Measurements from ENCODE around the gene ANGPTL3.

ANGPTL3 gene

DNA sequence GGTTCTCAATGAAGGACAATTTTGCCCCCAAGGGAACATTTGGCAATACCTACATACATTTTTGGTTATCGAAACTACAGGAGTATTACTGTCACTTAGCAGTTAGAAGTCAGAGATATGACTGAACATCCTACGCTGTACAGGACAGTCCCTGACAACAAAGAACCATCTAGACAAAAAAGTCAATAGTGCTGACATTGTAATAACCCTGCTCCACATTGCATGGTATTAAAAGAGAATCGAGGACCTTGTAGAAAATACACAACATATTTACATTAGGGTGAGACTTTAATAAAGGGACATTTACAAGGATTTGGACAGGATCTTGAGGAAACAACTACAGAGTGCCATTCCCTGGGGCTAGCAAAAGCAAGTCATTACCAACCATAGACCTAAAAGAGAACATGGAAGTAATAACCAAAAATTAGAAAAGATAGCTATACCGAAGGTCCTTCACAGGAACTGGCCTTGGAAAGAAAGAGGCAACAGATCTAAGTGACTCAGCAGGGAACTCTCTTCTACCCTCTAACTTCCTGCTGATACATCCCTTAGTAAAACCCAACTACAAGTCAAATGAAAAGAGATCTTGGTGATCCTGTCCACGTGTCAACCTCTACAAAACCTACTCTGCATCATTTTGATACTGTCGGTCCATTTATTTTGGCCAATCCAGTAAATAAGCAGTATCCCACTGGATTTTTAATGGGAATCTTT lies 40.2 kb downstream of the ANGPTL3 start:
- DNase-seq, result no peak

DNA sequence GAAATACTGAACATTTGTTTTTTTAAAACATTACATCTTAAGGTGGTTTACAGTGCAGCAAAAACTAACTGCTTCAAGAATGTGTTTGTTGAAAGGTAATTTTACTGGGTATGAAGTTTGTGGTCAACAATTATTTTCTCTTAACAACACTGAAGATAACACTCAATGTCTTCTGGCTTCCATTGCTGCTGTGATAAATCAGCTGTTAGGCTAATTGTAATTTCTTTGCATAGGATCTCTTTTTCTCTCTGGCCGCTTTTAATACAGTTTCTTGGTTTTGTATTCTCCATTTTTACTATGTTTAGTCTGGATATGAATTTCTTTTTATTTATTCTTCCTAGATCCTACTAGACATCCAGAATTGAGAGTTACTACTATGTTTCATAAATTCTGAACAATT lies 46.0 kb downstream of the ANGPTL3 start:
- DNase-seq, result no peak

DNA sequence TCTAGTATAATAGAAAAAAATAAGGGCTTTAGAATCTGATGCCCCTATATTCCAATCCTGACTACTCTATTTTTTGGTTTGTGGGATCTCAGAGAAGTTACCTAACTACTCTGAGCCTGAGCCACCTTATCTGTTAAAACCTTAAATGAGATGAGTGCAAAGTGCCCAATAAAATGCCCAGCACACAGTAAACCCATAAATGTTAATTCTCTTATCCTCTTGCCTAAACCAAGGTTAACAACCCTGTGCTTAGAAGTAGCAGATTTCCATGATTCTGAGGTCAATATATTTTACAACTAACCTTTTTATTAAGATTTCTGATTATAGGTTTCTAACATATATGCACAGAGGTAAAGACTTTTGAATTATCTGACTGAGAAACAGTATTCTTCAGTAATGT lies 55.1 kb downstream of the ANGPTL3 start:
- DNase-seq, result no peak

DNA sequence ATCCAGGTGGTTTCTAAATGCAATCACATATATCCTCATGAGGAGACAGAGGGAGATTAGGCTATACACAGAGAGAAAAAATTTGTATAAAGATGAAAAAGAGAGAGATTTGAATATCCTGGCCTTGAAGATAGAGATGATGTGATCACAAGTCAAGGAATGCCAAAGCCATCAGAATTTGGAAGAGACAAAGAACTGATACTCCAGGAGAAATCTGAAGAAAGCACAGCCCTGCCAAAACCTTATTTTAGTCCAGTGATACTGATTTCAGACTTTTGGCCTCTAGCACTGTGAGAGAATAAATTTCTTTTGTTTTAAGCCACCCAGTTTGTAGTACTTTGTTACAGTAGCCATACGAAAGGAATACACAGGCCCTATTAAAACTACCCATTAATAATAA lies 57.4 kb downstream of the ANGPTL3 start:
- DNase-seq, result no peak

All from activated CD4-positive, CD25-positive, alpha-beta regulatory T cell (primary cell).